ENCODE measurements around the gene CCDC178. TPM values are rescaled to one million over a fixed set of nuclear protein-coding genes. Genes with fewer than 3 reads are reported as not detected.

Gene CCDC178
- total and polyA plus RNA-seq, 2 of the 4 experiments (the other 2 are of a cell fraction), result not detected

DNA sequence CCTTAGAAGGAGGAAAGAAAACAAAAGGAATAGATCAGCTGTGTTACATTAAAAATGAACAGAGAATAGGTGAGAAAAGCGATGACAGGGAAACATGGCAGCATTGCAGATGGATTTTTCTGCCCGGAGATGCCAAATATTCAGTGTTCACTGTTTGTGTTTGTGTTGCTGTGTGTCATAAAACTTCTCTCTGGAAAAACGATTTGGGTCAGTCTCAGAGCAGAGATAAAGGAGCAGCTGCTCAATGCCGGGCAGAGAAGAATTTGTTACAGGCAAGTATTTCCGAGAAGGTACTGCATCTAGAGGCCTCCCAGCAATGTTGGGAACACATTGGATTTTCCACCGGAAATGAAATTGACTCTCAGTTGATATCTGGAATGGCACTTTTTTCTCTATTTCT, 511.3 kb downstream of the CCDC178 start:
- Histone ChIP-seq H2AK5ac (ENCODE audit: low read depth, low read length) (no peak overlapping the region), H3K4ac (ENCODE audit: low read depth, low read length) (no peak overlapping the region), H4K8ac (ENCODE audit: low read depth in 2 of 2, low read length in 2 of 2) (no peak overlapping the region), H2BK15ac (ENCODE audit: low read depth, low read length) (no peak overlapping the region), H2AK9ac (replicated peaks; ENCODE audit: low read depth, low read length, poor library complexity) (no peak overlapping the region), H3K27me3 (ENCODE audit: control insufficient read depth, insufficient read depth, low read length) (no peaks in the 10 kb centered on the region), H3K9me1 (ENCODE audit: insufficient read depth, low read length) (no peaks in the 10 kb centered on the region), H3K4me3 (ENCODE audit: insufficient read depth, low read depth, low read length) (no peak overlapping the region), H3K9ac (ENCODE audit: low read depth, low read length) (no peak overlapping the region), H2BK20ac (ENCODE audit: low read depth, low read length) (no peak overlapping the region), H4K91ac (ENCODE audit: insufficient read depth, low read depth, low read length) (no peak overlapping the region), H3K36me3 (ENCODE audit: control insufficient read depth, insufficient read depth, low read length) (no peaks in the 10 kb centered on the region), H3K79me1 (ENCODE audit: low read depth in 1 of 2, low read length in 2 of 2) (no peaks in the 10 kb centered on the region), H4K20me1 (ENCODE audit: insufficient read depth, low read length) (no peaks in the 10 kb centered on the region), H2AFZ (replicated peaks; ENCODE audit: low read length, poor library complexity) (no peak overlapping the region), H2BK120ac (ENCODE audit: low read depth, low read length) (no peak overlapping the region), H3K27ac (ENCODE audit: insufficient read depth, low read length) (no peak overlapping the region), H3K9me3 (ENCODE audit: control insufficient read depth, insufficient read depth, low read length) (no peaks in the 10 kb centered on the region), H3K14ac (replicated peaks; ENCODE audit: low read depth, low read length) (no peak overlapping the region), H3K4me2 (ENCODE audit: low read depth, low read length) (no peak overlapping the region), H2BK5ac (ENCODE audit: low read depth, low read length, poor library complexity, severe bottlenecking) (no peak overlapping the region), H3K18ac (ENCODE audit: low read depth, low read length) (no peak overlapping the region), H3K4me1 (ENCODE audit: control insufficient read depth, insufficient read depth, low read length) (no peaks in the 10 kb centered on the region), H4K5ac (ENCODE audit: low read depth, low read length) (no peak overlapping the region), H3K56ac (ENCODE audit: extremely low read depth, insufficient read depth, low read length) (no peak overlapping the region), H3K23ac (ENCODE audit: low read depth, low read length) (no peak overlapping the region)
- WGBS, 2 experiments (ENCODE audit: extremely low coverage in 2 of 2, insufficient read length in 1 of 2), result 100% methylated on average over 1 of the region's 6 CpGs; no CpG with 5 or more reads in 1 of the 2 experiments
- intact Hi-C loops (cut with micrococcal nuclease) (no loop called here), in situ Hi-C loops (cut with MboI; ENCODE audit: low sequenced_read_pairs) (no loop called here), dilution Hi-C loops (cut with HindIII; ENCODE audit: low sequenced_read_pairs, unreplicated experiment) (no loop called here)
- no peak for ATAC-seq (ENCODE audit: low read depth)
- ChIA-PET CTCF (no interaction called here), POLR2A (ENCODE audit: unreplicated experiment) (no interaction called here)
- no peak for DNase-seq
- TF ChIP-seq CHD1 (IDR thresholded peaks at IDR 0.05; ENCODE audit: low read depth, low read length), result no peak
- TF ChIP-seq MAZ (IDR thresholded peaks at IDR 0.05; ENCODE audit: borderline replicate concordance, low read depth, low read length), result no peak
- TF ChIP-seq POLR2A (IDR thresholded peaks at IDR 0.05; ENCODE audit: low read depth, low read length), result no peak
- no peak for TF ChIP-seq FOS (IDR thresholded peaks at IDR 0.05; ENCODE audit: low read depth, low read length)
- TF ChIP-seq BHLHE40 (IDR thresholded peaks at IDR 0.05; ENCODE audit: low read depth, low read length), result no peak
- TF ChIP-seq, protein P1, sequence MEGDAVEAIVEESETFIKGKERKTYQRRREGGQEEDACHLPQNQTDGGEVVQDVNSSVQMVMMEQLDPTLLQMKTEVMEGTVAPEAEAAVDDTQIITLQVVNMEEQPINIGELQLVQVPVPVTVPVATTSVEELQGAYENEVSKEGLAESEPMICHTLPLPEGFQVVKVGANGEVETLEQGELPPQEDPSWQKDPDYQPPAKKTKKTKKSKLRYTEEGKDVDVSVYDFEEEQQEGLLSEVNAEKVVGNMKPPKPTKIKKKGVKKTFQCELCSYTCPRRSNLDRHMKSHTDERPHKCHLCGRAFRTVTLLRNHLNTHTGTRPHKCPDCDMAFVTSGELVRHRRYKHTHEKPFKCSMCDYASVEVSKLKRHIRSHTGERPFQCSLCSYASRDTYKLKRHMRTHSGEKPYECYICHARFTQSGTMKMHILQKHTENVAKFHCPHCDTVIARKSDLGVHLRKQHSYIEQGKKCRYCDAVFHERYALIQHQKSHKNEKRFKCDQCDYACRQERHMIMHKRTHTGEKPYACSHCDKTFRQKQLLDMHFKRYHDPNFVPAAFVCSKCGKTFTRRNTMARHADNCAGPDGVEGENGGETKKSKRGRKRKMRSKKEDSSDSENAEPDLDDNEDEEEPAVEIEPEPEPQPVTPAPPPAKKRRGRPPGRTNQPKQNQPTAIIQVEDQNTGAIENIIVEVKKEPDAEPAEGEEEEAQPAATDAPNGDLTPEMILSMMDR (conservative IDR thresholded peaks at IDR 0.05; ENCODE audit: low read depth, low read length), result no peak
- no peak for TF ChIP-seq RAD21 (IDR thresholded peaks at IDR 0.05; ENCODE audit: low read length)
- TF ChIP-seq RFX5 (IDR thresholded peaks at IDR 0.05; ENCODE audit: low read depth, low read length), result no peak
- TF ChIP-seq NFE2L2 (IDR thresholded peaks at IDR 0.05; ENCODE audit: low read depth, low read length), result no peak
- TF ChIP-seq SMC3 (IDR thresholded peaks at IDR 0.05; ENCODE audit: low read depth, low read length), result no peak
- TF ChIP-seq, protein P2, sequence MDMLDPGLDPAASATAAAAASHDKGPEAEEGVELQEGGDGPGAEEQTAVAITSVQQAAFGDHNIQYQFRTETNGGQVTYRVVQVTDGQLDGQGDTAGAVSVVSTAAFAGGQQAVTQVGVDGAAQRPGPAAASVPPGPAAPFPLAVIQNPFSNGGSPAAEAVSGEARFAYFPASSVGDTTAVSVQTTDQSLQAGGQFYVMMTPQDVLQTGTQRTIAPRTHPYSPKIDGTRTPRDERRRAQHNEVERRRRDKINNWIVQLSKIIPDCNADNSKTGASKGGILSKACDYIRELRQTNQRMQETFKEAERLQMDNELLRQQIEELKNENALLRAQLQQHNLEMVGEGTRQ (IDR thresholded peaks at IDR 0.05; ENCODE audit: low read depth, low read length), result no peak
- TF ChIP-seq, protein P3, sequence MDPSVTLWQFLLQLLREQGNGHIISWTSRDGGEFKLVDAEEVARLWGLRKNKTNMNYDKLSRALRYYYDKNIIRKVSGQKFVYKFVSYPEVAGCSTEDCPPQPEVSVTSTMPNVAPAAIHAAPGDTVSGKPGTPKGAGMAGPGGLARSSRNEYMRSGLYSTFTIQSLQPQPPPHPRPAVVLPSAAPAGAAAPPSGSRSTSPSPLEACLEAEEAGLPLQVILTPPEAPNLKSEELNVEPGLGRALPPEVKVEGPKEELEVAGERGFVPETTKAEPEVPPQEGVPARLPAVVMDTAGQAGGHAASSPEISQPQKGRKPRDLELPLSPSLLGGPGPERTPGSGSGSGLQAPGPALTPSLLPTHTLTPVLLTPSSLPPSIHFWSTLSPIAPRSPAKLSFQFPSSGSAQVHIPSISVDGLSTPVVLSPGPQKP (IDR thresholded peaks at IDR 0.05; ENCODE audit: borderline replicate concordance, low read depth, low read length), result no peak
- TF ChIP-seq MAFK (IDR thresholded peaks at IDR 0.05; ENCODE audit: low read depth, low read length), result no peak
- no peak for TF ChIP-seq RCOR1 (IDR thresholded peaks at IDR 0.05; ENCODE audit: insufficient replicate concordance, low read length)
- no peak for TF ChIP-seq MXI1 (IDR thresholded peaks at IDR 0.05; ENCODE audit: borderline replicate concordance, low read depth, low read length)
- TF ChIP-seq CEBPB (IDR thresholded peaks at IDR 0.05; ENCODE audit: low read depth, low read length), result no peak
- no TSS peak for BruUV-seq (replicated peaks)
